T-cell (primary cell): ENCODE data around the gene DNAJC6. TPM values are rescaled to one million over a fixed set of nuclear protein-coding genes. Genes with fewer than 3 reads are reported as not detected.

Experiments
- ATAC-seq, 4 experiments: fragments of 200-7000 bp in 3 of 4; fragments of 150-1000 bp in 1 of 4; cut with Tn5 transposase; replicated peaks in 1 of 4; 1 replicate in 3 of 4; 2 replicates in 1 of 4; pipeline ENCODE4 v1.10.0; 2021; ENCODE audit warnings: moderate library complexity in 3 of 4, mild to moderate bottlenecking in 2 of 4, moderate number of reproducible peaks in 1 of 4
- CTCF ChIA-PET, 2 donors: fragments of 300-600 bp; sonication (Branson Sonifier 250); formaldehyde crosslinking; loops; one replicate each; lab custom pipeline; 2022; ENCODE audit warnings: antibody characterized with exemption in 2 of 2; lab: Charles Lee
- POLR2A ChIA-PET, 2 donors: fragments of 300-600 bp; sonication (Branson Sonifier 250); formaldehyde crosslinking; loops; one replicate each; lab custom pipeline; 2022; ENCODE audit warnings: antibody characterized with exemption in 2 of 2; lab: Charles Lee
- DNase-seq, 35 experiments: peaks; one replicate each; pipeline versions ENCODE4 v3.0.0 to v3.0.0-alpha.2; 2013 to 2023
- H3K27ac ChIP-seq: one replicate; pipeline ENCODE4 v1.5.1; 2013; ENCODE audit warnings: low read length
- H3K27me3 ChIP-seq, 2 experiments: replicated peaks in 1 of 2; 1 replicate in 1 of 2; 2 replicates in 1 of 2; pipeline versions ENCODE4 v1.6.1 to v1.7.0; 2013; ENCODE audit warnings: low read length in 1 of 2, mixed read lengths in 1 of 2; ENCODE audit not compliant: control insufficient read depth in 2 of 2, insufficient read depth in 2 of 2; ENCODE audit errors: extremely low read depth in 1 of 2
- H3K36me3 ChIP-seq, 2 donors: 1 replicate in 1 of 2; 2 replicates in 1 of 2; pipeline versions ENCODE4 v1.6.1 to v1.7.0; 2013; ENCODE audit warnings: low read length in 1 of 2; ENCODE audit not compliant: control insufficient read depth in 2 of 2, insufficient read depth in 1 of 2; ENCODE audit errors: extremely low read depth in 1 of 2
- H3K4me1 ChIP-seq, 2 experiments: 1 replicate in 1 of 2; 2 replicates in 1 of 2; pipeline versions ENCODE4 v1.6.1 to v1.7.0; 2013; ENCODE audit warnings: low read length in 2 of 2, mixed read lengths in 1 of 2; ENCODE audit not compliant: insufficient read depth in 2 of 2, control insufficient read depth in 1 of 2; ENCODE audit errors: extremely low read depth in 1 of 2
- H3K4me3 ChIP-seq, 2 donors: 1 replicate in 1 of 2; 2 replicates in 1 of 2; pipeline versions ENCODE4 v1.5.1 to v1.7.0; 2013; ENCODE audit warnings: mild to moderate bottlenecking in 2 of 2, low read length in 1 of 2, moderate library complexity in 1 of 2; ENCODE audit not compliant: control insufficient read depth in 1 of 2; ENCODE audit errors: extremely low read depth in 1 of 2
- H3K9me3 ChIP-seq: 2 replicates; pipeline ENCODE4 v1.7.0; 2013
- H3K27ac Mint-ChIP-seq, 2 donors: one replicate each; pipeline ENCODE4 v1.8.0; 2020 to 2021; ENCODE audit warnings: mild to moderate bottlenecking in 2 of 2, mixed read lengths in 2 of 2
- H3K27me3 Mint-ChIP-seq, 2 donors: one replicate each; pipeline ENCODE4 v1.8.0; 2021 to 2022; ENCODE audit warnings: mixed read lengths in 2 of 2
- H3K36me3 Mint-ChIP-seq: one replicate; pipeline ENCODE4 v1.8.0; 2021; ENCODE audit warnings: mixed read lengths
- H3K4me1 Mint-ChIP-seq, 3 donors: one replicate each; pipeline ENCODE4 v1.8.0; 2020 to 2022; ENCODE audit warnings: mixed read lengths in 3 of 3, mild to moderate bottlenecking in 1 of 3
- H3K4me3 Mint-ChIP-seq, 3 donors: one replicate each; pipeline ENCODE4 v1.8.0; 2020 to 2022; ENCODE audit warnings: mild to moderate bottlenecking in 3 of 3, mixed read lengths in 3 of 3, moderate library complexity in 3 of 3
- H3K9me3 Mint-ChIP-seq, 3 donors: one replicate each; pipeline ENCODE4 v1.8.0; 2020 to 2022; ENCODE audit warnings: mixed read lengths in 3 of 3
- WGBS: methylation state at CpG from one replicate; pipeline ENCODE4 v1.1.5; 2013; ENCODE audit warnings: missing lambda C conversion rate; ENCODE audit not compliant: insufficient coverage; 5-methylcytosine and 5-hydroxymethylcytosine counted together
- total RNA-seq, 35 experiments: library from RNA in 6 of 35; stranded (reverse) in 6 of 35; fragments of 120-200 nt in 1 of 35; gene quantifications; one replicate each; pipeline versions ENCODE4 v1.2.1 to v1.2.4 and lab custom pipeline; 2013 to 2026

Gene DNAJC6
- total RNA-seq, 5 donors from 2014 or later (not counting 1 experiment from before 2014, with no cell fraction given), result 1.4 to 5.2 (median 2.4) TPM

GRCh38 chr1:65357291-65357960 lies 48.1 kb downstream of the DNAJC6 start:
- Mint-ChIP-seq H3K27me3 (peaks cover 0 to 8% of the 10 kb centered on the region in 2 donors), H3K4me3 (no peak overlapping the region), H3K27ac (no peak overlapping the region), H3K9me3 (no peaks in the 10 kb centered on the region), H3K4me1 (no peaks in the 10 kb centered on the region), H3K36me3 (no peaks in the 10 kb centered on the region)
- Histone ChIP-seq H3K36me3 (no peaks in the 10 kb centered on the region), H3K27ac (no peak overlapping the region), H3K27me3 (no peaks in the 10 kb centered on the region), H3K9me3 (no peaks in the 10 kb centered on the region), H3K4me1 (no peaks in the 10 kb centered on the region), H3K4me3 (no peak overlapping the region)
- WGBS, result no CpG with 5 or more reads among the region's 6 CpGs
- DNase-seq (no peak), ATAC-seq (no peak)
- ChIA-PET POLR2A (no interaction called here), CTCF (no interaction called here)

GRCh38 chr1:65359888-65360287 lies 50.5 kb downstream of the DNAJC6 start:
- H3K9me3 Mint-ChIP-seq, result no peaks in the 10 kb centered on the region
- peaks cover 0 to 8% of the 10 kb centered on the region in 2 donors for H3K27me3 Mint-ChIP-seq
- Histone ChIP-seq H3K36me3 (no peaks in the 10 kb centered on the region), H3K4me3 (no peak overlapping the region), H3K9me3 (no peaks in the 10 kb centered on the region), H3K27ac (no peak overlapping the region), H3K27me3 (no peaks in the 10 kb centered on the region), H3K4me1 (no peaks in the 10 kb centered on the region)
- H3K27ac Mint-ChIP-seq, result no peak overlapping the region
- H3K4me3 Mint-ChIP-seq, result no peak overlapping the region
- no peaks in the 10 kb centered on the region for H3K4me1 Mint-ChIP-seq
- CTCF ChIA-PET, result no interaction called here
- WGBS, result 94% methylated on average over 2 of the region's 3 CpGs
- POLR2A ChIA-PET, result no interaction called here
- ATAC-seq, result no peak
- DNase-seq, result no peak
- H3K36me3 Mint-ChIP-seq, result no peaks in the 10 kb centered on the region

- H3K27me3 ChIP-seq, result no peaks in the 10 kb centered on the region
- no peak overlapping the region for H3K27ac ChIP-seq
- Mint-ChIP-seq H3K36me3 (no peaks in the 10 kb centered on the region), H3K27me3 (peaks cover 0 to 5% of the 10 kb centered on the region in 2 donors), H3K4me1 (no peaks in the 10 kb centered on the region), H3K9me3 (no peaks in the 10 kb centered on the region), H3K4me3 (no peak overlapping the region), H3K27ac (no peak overlapping the region)
- WGBS, result 94% methylated on average over 5 of the region's 5 CpGs
- no peaks in the 10 kb centered on the region for H3K9me3 ChIP-seq
- no peak for DNase-seq
- H3K4me3 ChIP-seq, result no peak overlapping the region
- ChIA-PET POLR2A (interaction anchor here in 1 of 2 donors (0.6 kb wide), 1 partner anchor 10 kb away, joined by 3 read pairs; no protein-coding TSS in a partner anchor), CTCF (no interaction called here)
- no peak for ATAC-seq
- H3K4me1 ChIP-seq, result no peaks in the 10 kb centered on the region
- no peaks in the 10 kb centered on the region for H3K36me3 ChIP-seq
Observed at GRCh38 chr1:65360648-65361047, 51.3 kb downstream of the DNAJC6 start.

- ChIA-PET CTCF (no interaction called here), POLR2A (interaction anchor here in 1 of 2 donors (0.6 kb wide), 1 partner anchor 725 kb away, joined by 3 read pairs; no protein-coding TSS in a partner anchor)
- Histone ChIP-seq H3K36me3 (no peaks in the 10 kb centered on the region), H3K9me3 (no peaks in the 10 kb centered on the region), H3K27ac (no peak overlapping the region), H3K4me1 (no peaks in the 10 kb centered on the region), H3K4me3 (no peak overlapping the region), H3K27me3 (no peaks in the 10 kb centered on the region)
- peaks cover 0 to 5% of the 10 kb centered on the region in 2 donors for H3K27me3 Mint-ChIP-seq
- ATAC-seq (no peak), DNase-seq (no peak)
- WGBS, result no CpG with 5 or more reads among the region's 3 CpGs
- H3K4me1 Mint-ChIP-seq, result no peaks in the 10 kb centered on the region
- no peak overlapping the region for H3K27ac Mint-ChIP-seq
- H3K4me3 Mint-ChIP-seq, result no peak overlapping the region
- H3K9me3 Mint-ChIP-seq, result no peaks in the 10 kb centered on the region
- peaks cover 3% of the 10 kb centered on the region for H3K36me3 Mint-ChIP-seq
Observed at GRCh38 chr1:65362545-65362944, 53.2 kb downstream of the DNAJC6 start.

GRCh38 chr1:65363484-65363883 lies 54.1 kb downstream of the DNAJC6 start:
- Mint-ChIP-seq H3K4me1 (no peaks in the 10 kb centered on the region), H3K27ac (no peak overlapping the region), H3K4me3 (no peak overlapping the region), H3K27me3 (peaks cover 0 to 5% of the 10 kb centered on the region in 2 donors), H3K9me3 (no peaks in the 10 kb centered on the region), H3K36me3 (peaks cover 3% of the 10 kb centered on the region)
- ATAC-seq (no peak), DNase-seq (no peak)
- no peaks in the 10 kb centered on the region for H3K36me3 ChIP-seq
- H3K27ac ChIP-seq, result no peak overlapping the region
- H3K27me3 ChIP-seq, result no peaks in the 10 kb centered on the region
- CTCF ChIA-PET, result no interaction called here
- H3K9me3 ChIP-seq, result no peaks in the 10 kb centered on the region
- WGBS, result 100% methylated on average over 1 of the region's 2 CpGs
- POLR2A ChIA-PET, result no interaction called here
- H3K4me3 ChIP-seq, result no peak overlapping the region
- H3K4me1 ChIP-seq, result no peaks in the 10 kb centered on the region

- H3K9me3 Mint-ChIP-seq, result no peaks in the 10 kb centered on the region
- H3K36me3 Mint-ChIP-seq, result peaks cover 6% of the 10 kb centered on the region
- no peaks in the 10 kb centered on the region for H3K4me1 Mint-ChIP-seq
- no peak overlapping the region for H3K4me3 ChIP-seq
- no peak overlapping the region for H3K27ac Mint-ChIP-seq
- 90% methylated on average over 2 of the region's 2 CpGs for WGBS
- no peaks in the 10 kb centered on the region for H3K4me1 ChIP-seq
- no peaks in the 10 kb centered on the region for H3K9me3 ChIP-seq
- peaks cover 0 to 4% of the 10 kb centered on the region in 2 donors for H3K27me3 Mint-ChIP-seq
- no peaks in the 10 kb centered on the region for H3K36me3 ChIP-seq
- DNase-seq (no peak), ATAC-seq (no peak)
- no peak overlapping the region for H3K4me3 Mint-ChIP-seq
- ChIA-PET CTCF (no interaction called here), POLR2A (no interaction called here)
- no peaks in the 10 kb centered on the region for H3K27me3 ChIP-seq
- H3K27ac ChIP-seq, result no peak overlapping the region
Observed at GRCh38 chr1:65368403-65368802, 59.1 kb downstream of the DNAJC6 start.
